Mesendoderm (in vitro differentiated cells): ENCODE results near the gene NT5C2.

ENCODE experiments used
- DNase-seq: peaks from one replicate; pipeline ENCODE4 v3.0.0; 2013
- H2AK5ac ChIP-seq: 2 replicates; pipeline ENCODE4 v1.6.1; 2013; ENCODE audit warnings: low read length, inconsistent platforms
- H2BK120ac ChIP-seq: 2 replicates; pipeline ENCODE4 v1.6.1; 2013; ENCODE audit warnings: low read depth, mild to moderate bottlenecking, low read length, moderate library complexity, mixed read lengths
- H2BK15ac ChIP-seq: replicated peaks from 2 replicates; pipeline ENCODE4 v1.6.1; 2013; ENCODE audit warnings: low read depth, mild to moderate bottlenecking, moderate library complexity
- H2BK5ac ChIP-seq: 2 replicates; pipeline ENCODE4 v1.6.1; 2013; ENCODE audit warnings: low read length, inconsistent platforms
- H3K18ac ChIP-seq: 2 replicates; pipeline ENCODE4 v1.6.1; 2013; ENCODE audit warnings: mild to moderate bottlenecking, low read length, mixed read lengths
- H3K23ac ChIP-seq: one replicate; pipeline ENCODE4 v1.6.1; 2013; ENCODE audit warnings: low read length
- H3K27ac ChIP-seq: 2 replicates; pipeline ENCODE4 v1.5.1; 2013; ENCODE audit warnings: low read depth, mild to moderate bottlenecking, inconsistent platforms, low read length, moderate library complexity
- H3K27me3 ChIP-seq: 2 replicates; pipeline ENCODE4 v1.6.1; 2013; ENCODE audit warnings: low read length, control low read depth, mild to moderate bottlenecking, inconsistent platforms; ENCODE audit not compliant: insufficient read depth, poor library complexity
- H3K36me3 ChIP-seq: 2 replicates; pipeline ENCODE4 v1.6.1; 2013; ENCODE audit warnings: low read length, inconsistent platforms; ENCODE audit not compliant: control insufficient read depth, insufficient read depth
- H3K4ac ChIP-seq: one replicate; pipeline ENCODE4 v1.6.1; 2013; ENCODE audit warnings: low read depth, mild to moderate bottlenecking, low read length, moderate library complexity
- H3K4me1 ChIP-seq: 2 replicates; pipeline ENCODE4 v1.6.1; 2013; ENCODE audit warnings: low read depth, low read length, inconsistent platforms; ENCODE audit not compliant: control insufficient read depth
- H3K4me2 ChIP-seq: 2 replicates; pipeline ENCODE4 v1.6.1; 2013; ENCODE audit warnings: low read length
- H3K4me3 ChIP-seq: 2 replicates; pipeline ENCODE4 v1.5.1; 2013; ENCODE audit warnings: mild to moderate bottlenecking, low read length
- H3K56ac ChIP-seq: one replicate; pipeline ENCODE4 v1.6.1; 2013; ENCODE audit warnings: low read length
- H3K79me1 ChIP-seq: 2 replicates; pipeline ENCODE4 v1.6.1; 2013; ENCODE audit warnings: low read length, inconsistent platforms
- H3K79me2 ChIP-seq: 2 replicates; pipeline ENCODE4 v1.6.1; 2013; ENCODE audit warnings: mild to moderate bottlenecking, low read length; ENCODE audit not compliant: control insufficient read depth, insufficient read depth
- H3K9ac ChIP-seq: 2 replicates; pipeline ENCODE4 v1.6.1; 2013; ENCODE audit warnings: low read length, inconsistent platforms
- H4K5ac ChIP-seq: one replicate; pipeline ENCODE4 v1.6.1; 2013; ENCODE audit warnings: low read length
- H4K8ac ChIP-seq: one replicate; pipeline ENCODE4 v1.6.1; 2013; ENCODE audit warnings: low read depth, mild to moderate bottlenecking, control low read depth, low read length, moderate library complexity
- WGBS: extraction: QIAGEN DNeasy Blood & Tissue Kit; methylation state at CpG from one replicate; pipeline ENCODE4 v1.1.7; 2013; ENCODE audit warnings: low lambda C conversion rate, missing lambda C conversion rate; ENCODE audit not compliant: insufficient coverage; ENCODE audit errors: extremely low coverage; 5-methylcytosine and 5-hydroxymethylcytosine counted together

NT5C2 gene

DNA sequence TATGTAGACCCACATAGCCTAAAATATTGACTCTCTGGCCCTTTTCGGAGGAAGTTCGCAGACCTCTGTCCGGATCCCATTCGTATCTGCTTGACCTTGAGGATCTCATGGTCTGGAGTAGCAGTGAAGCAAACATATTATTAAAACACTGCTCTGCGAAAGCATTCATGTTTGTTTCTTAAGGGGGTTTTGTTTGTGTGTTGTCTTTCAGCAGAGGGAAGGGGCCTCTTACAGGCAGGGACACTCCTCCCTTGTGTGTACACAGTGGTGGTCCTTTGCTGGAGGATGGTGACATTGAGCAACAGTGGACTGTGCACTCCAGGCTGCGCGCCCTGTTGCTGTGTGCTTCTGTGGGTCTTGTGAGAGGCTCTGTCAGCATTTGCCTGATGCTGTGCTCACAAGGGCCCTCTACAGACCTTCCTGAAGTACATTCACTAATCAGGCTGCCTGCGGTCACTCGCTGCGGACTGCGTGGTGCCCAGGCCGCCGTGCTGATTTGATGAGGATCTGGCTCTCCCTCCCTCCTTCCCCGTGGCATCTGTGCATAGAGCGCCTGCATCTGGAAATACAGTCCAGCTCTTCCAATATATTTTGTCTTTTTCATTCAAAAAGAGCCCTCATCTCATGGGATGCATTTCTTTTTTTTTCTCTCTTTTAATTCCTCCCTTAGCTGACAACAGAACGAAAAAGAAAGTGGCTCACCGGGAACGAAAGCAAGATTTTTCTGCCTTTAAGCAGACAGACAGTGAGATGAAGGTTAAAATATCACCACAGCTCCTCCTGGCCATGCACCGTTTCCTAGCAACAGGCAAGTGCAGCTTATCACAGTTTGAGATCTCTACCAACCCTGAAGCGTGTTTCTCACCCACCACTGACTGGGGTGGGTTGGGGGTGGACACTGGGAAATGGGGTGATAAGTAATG is 139.2 kb downstream of the NT5C2 start:
- Histone ChIP-seq H3K27me3 (no peaks in the 10 kb centered on the region), H3K56ac (no peak overlapping the region), H4K5ac (no peak overlapping the region), H2BK120ac (no peak overlapping the region), H3K27ac (no peak overlapping the region), H3K4me1 (no peaks in the 10 kb centered on the region), H3K18ac (no peak overlapping the region), H3K23ac (no peak overlapping the region), H2BK5ac (no peak overlapping the region), H2BK15ac (no peak overlapping the region), H3K79me2 (no peaks in the 10 kb centered on the region), H3K4ac (no peak overlapping the region), H2AK5ac (no peak overlapping the region), H3K4me3 (no peak overlapping the region), H3K9ac (no peak overlapping the region), H3K36me3 (no peaks in the 10 kb centered on the region), H4K8ac (no peak overlapping the region), H3K79me1 (no peaks in the 10 kb centered on the region), H3K4me2 (no peak overlapping the region)
- WGBS = no CpG with 5 or more reads among the region's 20 CpGs
- peak; percentile 80 for DNase-seq

DNA sequence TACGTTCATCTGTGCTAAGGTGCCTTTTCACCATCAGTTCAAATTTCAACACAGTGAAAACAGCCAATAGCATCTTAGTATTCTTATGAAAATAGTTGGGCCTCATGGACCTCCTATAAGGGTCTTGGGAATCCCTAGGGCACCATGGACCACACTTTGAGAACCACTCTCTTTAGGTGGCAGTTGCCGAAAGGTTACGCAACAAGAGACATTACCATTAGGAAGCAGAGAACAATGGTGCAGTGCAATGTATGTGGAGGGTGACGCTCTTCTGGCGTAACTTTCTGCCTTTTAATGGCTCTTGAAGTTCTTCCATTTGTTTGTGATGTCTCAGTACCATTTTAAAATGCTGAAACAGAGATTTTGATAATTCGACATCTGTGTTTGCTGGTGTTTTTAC is 143.8 kb downstream of the NT5C2 start:
- Histone ChIP-seq H3K79me2 (no peaks in the 10 kb centered on the region), H3K36me3 (no peaks in the 10 kb centered on the region), H2BK5ac (no peak overlapping the region), H2AK5ac (no peak overlapping the region), H3K4ac (no peak overlapping the region), H2BK120ac (no peak overlapping the region), H2BK15ac (no peak overlapping the region), H3K27ac (no peak overlapping the region), H3K27me3 (no peaks in the 10 kb centered on the region), H3K79me1 (no peaks in the 10 kb centered on the region), H4K8ac (no peak overlapping the region), H3K9ac (no peak overlapping the region), H3K56ac (no peak overlapping the region), H4K5ac (no peak overlapping the region), H3K4me2 (no peak overlapping the region), H3K4me3 (no peak overlapping the region), H3K23ac (no peak overlapping the region), H3K4me1 (peaks cover 2% of the 10 kb centered on the region), H3K18ac (no peak overlapping the region)
- no peak for DNase-seq
- no CpG with 5 or more reads among the region's 6 CpGs for WGBS

DNA sequence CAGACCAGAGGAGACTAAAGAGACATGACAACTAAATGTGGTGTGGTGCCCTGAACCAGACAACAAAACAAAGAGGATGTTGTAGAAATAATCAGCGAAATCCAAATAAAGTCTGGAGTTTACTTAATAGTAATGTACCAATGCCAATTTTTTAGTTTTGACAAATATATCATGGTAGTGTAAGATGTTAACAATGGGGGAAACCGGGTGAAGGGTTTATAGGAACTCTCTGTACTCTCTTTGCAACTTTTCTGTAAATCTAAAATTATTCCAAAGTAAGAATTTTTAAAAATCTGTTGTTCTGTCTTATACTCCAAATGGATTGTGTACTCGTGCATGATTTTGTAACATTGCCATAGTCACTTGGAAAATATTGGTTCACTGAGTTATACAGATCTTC is 145.7 kb downstream of the NT5C2 start:
- Histone ChIP-seq H2BK15ac (no peak overlapping the region), H3K36me3 (no peaks in the 10 kb centered on the region), H3K4me3 (no peak overlapping the region), H3K18ac (no peak overlapping the region), H3K27me3 (no peaks in the 10 kb centered on the region), H4K5ac (no peak overlapping the region), H3K9ac (no peak overlapping the region), H3K56ac (no peak overlapping the region), H4K8ac (no peak overlapping the region), H3K79me1 (no peaks in the 10 kb centered on the region), H3K79me2 (no peaks in the 10 kb centered on the region), H3K4me1 (peaks cover 2% of the 10 kb centered on the region), H3K23ac (no peak overlapping the region), H2BK120ac (no peak overlapping the region), H2BK5ac (no peak overlapping the region), H3K27ac (no peak overlapping the region), H3K4ac (no peak overlapping the region), H2AK5ac (no peak overlapping the region), H3K4me2 (no peak overlapping the region)
- no CpG with 5 or more reads among the region's 3 CpGs for WGBS
- DNase-seq = no peak

DNA sequence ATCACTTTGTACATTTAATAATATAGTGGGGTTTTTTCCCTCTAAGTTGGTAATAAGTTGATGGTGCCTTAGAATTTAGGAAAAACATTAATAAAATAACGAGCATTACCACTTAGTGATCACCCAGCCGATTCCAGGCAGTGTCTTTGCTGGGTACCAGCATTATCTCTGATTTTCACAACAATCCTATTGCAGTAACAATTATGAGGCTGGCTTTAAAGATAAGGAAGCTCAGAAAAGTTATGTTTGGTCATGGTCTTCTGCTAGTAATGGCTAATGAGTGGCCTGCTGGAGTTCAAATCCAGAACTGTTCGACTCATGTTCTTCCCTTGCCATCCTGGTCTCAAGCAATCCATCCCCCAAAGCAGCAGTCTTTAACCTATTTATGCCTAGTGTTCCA is 147.1 kb downstream of the NT5C2 start:
- Histone ChIP-seq H3K27ac (no peak overlapping the region), H2BK5ac (no peak overlapping the region), H3K79me2 (no peaks in the 10 kb centered on the region), H3K79me1 (no peaks in the 10 kb centered on the region), H3K4ac (no peak overlapping the region), H4K8ac (no peak overlapping the region), H3K9ac (no peak overlapping the region), H3K36me3 (no peaks in the 10 kb centered on the region), H2BK120ac (no peak overlapping the region), H3K18ac (no peak overlapping the region), H3K27me3 (no peaks in the 10 kb centered on the region), H2BK15ac (no peak overlapping the region), H3K4me1 (peaks cover 4% of the 10 kb centered on the region), H3K23ac (no peak overlapping the region), H3K56ac (no peak overlapping the region), H3K4me3 (no peak overlapping the region), H4K5ac (no peak overlapping the region), H2AK5ac (no peak overlapping the region), H3K4me2 (no peak overlapping the region)
- no CpG with 5 or more reads among the region's 3 CpGs for WGBS
- DNase-seq = no peak

DNA sequence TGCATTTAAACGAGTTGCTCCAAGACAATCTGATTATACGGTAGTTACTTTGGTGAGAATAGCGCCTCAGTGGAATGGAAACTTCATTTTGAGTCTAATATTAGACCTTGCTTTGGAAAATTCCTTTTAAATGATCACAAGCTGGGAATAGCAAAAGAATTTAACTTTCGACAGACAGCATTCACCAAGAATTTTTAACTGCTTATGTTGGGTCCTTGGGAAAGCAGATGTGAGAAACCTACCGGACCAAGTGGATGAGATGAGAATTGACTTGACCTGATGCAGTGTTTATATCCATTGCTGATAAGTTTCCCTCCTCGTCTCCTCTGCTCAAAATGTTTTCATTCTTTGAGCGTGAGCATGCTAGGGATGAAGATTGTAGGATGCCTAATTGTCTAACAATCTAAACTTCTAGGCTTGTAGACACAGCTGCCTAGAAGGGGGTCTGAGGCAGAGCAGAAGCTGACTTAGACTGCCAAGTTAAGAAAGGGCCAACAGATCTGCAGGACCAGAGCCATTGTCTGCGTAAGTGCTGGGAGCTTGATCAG is 148.1 kb downstream of the NT5C2 start:
- Histone ChIP-seq H3K4me1 (peaks cover 4% of the 10 kb centered on the region), H2BK120ac (no peak overlapping the region), H3K27me3 (no peaks in the 10 kb centered on the region), H3K56ac (no peak overlapping the region), H3K4me2 (no peak overlapping the region), H4K5ac (no peak overlapping the region), H2BK15ac (no peak overlapping the region), H2BK5ac (no peak overlapping the region), H3K27ac (no peak overlapping the region), H3K4ac (no peak overlapping the region), H3K18ac (no peak overlapping the region), H3K36me3 (no peaks in the 10 kb centered on the region), H3K79me1 (no peaks in the 10 kb centered on the region), H3K79me2 (no peaks in the 10 kb centered on the region), H3K23ac (no peak overlapping the region), H2AK5ac (no peak overlapping the region), H4K8ac (no peak overlapping the region), H3K4me3 (no peak overlapping the region), H3K9ac (no peak overlapping the region)
- DNase-seq = no peak
- no CpG with 5 or more reads among the region's 8 CpGs for WGBS
